ENCODE results near the gene FYCO1. TPM values are rescaled to one million over a fixed set of nuclear protein-coding genes. Genes with fewer than 3 reads are reported as not detected.

Gene FYCO1
- total RNA-seq, 1 donor from 2014 or later, result 1.2 TPM

- FAIRE-seq (no peak), DNase-seq (ENCODE audit: low spot score in 2 of 2) (no peak)
Measured at GRCh38 chr3:45922950-45923590, 72.6 kb downstream of the FYCO1 start.

- FAIRE-seq (no peak), DNase-seq (ENCODE audit: low spot score in 2 of 2) (no peak)
Measured at GRCh38 chr3:45922039-45922326, 73.6 kb downstream of the FYCO1 start.

DNA sequence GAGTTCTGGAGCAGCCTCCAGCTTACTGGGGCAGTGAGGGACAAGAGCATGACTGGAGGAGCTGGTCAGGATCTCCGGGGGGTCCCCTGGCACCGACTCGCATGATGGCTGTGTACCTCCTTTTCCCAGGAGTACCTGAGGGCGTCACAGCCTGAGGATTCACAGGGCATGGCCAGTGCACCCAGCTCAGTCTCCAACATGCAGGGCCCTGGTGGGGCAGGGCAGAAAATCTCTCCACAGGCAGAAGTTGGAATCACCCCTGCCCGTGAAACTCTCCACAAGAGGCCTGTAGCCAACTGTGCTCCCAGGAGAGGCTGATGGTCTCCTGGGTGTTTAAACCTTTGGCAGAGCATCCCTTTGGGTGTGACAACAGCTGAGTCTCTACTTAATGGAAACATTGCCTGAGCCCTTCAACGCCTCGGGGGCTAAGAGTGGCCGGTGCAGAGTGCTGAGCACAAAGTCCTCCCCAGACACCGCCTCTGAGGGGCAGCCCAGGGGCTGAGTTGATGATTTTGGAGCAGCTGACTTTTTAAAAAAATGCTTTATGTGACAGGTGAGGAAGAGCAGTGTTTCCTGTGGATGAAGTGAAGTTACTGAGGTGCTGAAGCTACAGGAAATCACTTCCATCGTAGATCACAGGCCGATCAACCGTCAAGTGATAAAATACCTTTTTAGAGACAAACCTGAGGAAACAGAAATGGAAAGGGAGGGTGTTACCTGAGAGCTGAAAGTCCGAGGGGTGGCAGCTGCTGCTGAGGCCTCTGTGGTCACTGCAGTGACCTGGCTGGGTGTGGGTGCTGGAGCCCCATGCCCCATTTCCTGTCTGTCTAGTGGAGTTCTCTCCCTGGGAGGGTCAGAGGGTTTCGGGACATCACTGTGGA, 74.2 kb downstream of the FYCO1 start:
- no peak for FAIRE-seq
- DNase-seq (ENCODE audit: low spot score in 2 of 2), result no peak

- no peak for FAIRE-seq
- DNase-seq (ENCODE audit: low spot score in 2 of 2), result no peak
Measured at GRCh38 chr3:45917146-45917898, 78.3 kb downstream of the FYCO1 start.

- peak in 1 of 2 donors; percentile 35 for DNase-seq (ENCODE audit: low spot score in 2 of 2)
- FAIRE-seq, result no peak
Measured at GRCh38 chr3:45915518-45916231, 79.9 kb downstream of the FYCO1 start.

- no peak for FAIRE-seq
- no peak for DNase-seq (ENCODE audit: low spot score in 2 of 2)
Measured at GRCh38 chr3:45915059-45915439, 80.6 kb downstream of the FYCO1 start.

GRCh38 chr3:45914362-45915058, 81.1 kb downstream of the FYCO1 start:
- FAIRE-seq (no peak), DNase-seq (ENCODE audit: low spot score in 2 of 2) (no peak)

- no peak for FAIRE-seq
- no peak for DNase-seq (ENCODE audit: low spot score in 2 of 2)
Measured at GRCh38 chr3:45912435-45912834, 83.2 kb downstream of the FYCO1 start.

GRCh38 chr3:45911511-45912226, 84.0 kb downstream of the FYCO1 start:
- FAIRE-seq, result no peak

GRCh38 chr3:45910892-45911291, 84.7 kb downstream of the FYCO1 start:
- DNase-seq (ENCODE audit: low spot score in 2 of 2) (no peak), FAIRE-seq (no peak)

More at GRCh38 chr3:45911511-45912226, 84.0 kb downstream of the FYCO1 start:
- no peak for DNase-seq (ENCODE audit: low spot score in 2 of 2)

GRCh38 chr3:45909542-45909941, 86.1 kb downstream of the FYCO1 start:
- DNase-seq (ENCODE audit: low spot score in 2 of 2) (no peak), FAIRE-seq (no peak)

GRCh38 chr3:45908761-45909160, 86.9 kb downstream of the FYCO1 start:
- DNase-seq (ENCODE audit: low spot score in 2 of 2) (no peak), FAIRE-seq (no peak)

- no peak for FAIRE-seq
Measured at GRCh38 chr3:45907769-45908705, 87.6 kb downstream of the FYCO1 start.

DNA sequence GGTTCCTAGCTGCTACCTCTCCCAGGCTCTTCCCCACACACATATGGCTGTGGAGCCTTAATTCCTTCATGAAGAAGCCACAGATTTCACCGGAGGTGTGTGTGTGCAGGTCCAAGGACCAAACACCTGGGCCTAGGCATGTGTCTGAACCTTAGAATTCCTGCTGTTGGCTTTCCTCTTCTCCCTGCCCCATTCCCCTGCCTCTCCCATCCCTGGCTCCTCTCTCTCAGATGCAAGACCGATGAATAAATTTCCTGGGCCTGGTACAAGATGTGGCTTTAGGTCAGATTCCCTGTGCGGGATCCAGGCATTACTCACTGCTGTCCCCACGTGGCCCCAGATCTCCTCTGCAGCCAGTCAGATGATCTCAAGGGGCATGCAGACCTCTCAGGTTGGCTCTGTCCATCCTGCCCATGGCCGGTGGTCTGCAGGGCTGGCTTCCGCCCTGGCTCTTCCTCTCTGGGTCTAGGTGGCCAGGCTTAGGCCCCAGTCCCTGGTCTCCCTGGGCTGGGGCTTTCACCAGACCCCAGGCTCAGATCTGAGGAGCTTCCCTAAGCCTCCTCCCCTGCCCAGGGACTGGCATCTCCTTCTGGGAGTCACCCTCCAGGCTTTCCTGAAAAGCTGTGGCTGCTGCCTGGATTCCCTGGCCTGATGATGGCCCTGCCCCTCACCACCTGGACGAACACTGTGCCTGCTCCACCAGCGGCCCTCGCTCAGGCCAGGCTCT, 88.8 kb downstream of the FYCO1 start:
- FAIRE-seq (no peak), DNase-seq (ENCODE audit: low spot score in 2 of 2) (no peak)

More at GRCh38 chr3:45907769-45908705, 87.6 kb downstream of the FYCO1 start:
- no peak for DNase-seq (ENCODE audit: low spot score in 2 of 2)

GRCh38 chr3:45905755-45906154, 89.9 kb downstream of the FYCO1 start:
- DNase-seq (ENCODE audit: low spot score in 2 of 2) (no peak), FAIRE-seq (no peak)

- FAIRE-seq, result no peak
- no peak for DNase-seq (ENCODE audit: low spot score in 2 of 2)
Measured at GRCh38 chr3:45904931-45905330, 90.7 kb downstream of the FYCO1 start.

GRCh38 chr3:45896956-45897355, 98.7 kb downstream of the FYCO1 start:
- FAIRE-seq (no peak), DNase-seq (ENCODE audit: low spot score in 2 of 2) (no peak)

Measured in frontal cortex (tissue), 4 donors.